Memory B cell (primary cell): ENCODE results near the gene ZAR1.

Experiments used
- ATAC-seq: fragments of 150-1000 bp; cut with Tn5 transposase; 2 replicates; pipeline ENCODE4 v1.10.0; 2021; ENCODE audit warnings: low read depth, mild to moderate bottlenecking, moderate library complexity
- DNase-seq, 2 donors: peaks; one replicate each; pipeline ENCODE4 v3.0.0; 2022; ENCODE audit warnings: low spot score in 2 of 2
- H3K27ac Mint-ChIP-seq: one replicate; pipeline ENCODE4 v1.8.0; 2022; ENCODE audit warnings: mild to moderate bottlenecking, moderate library complexity, mixed read lengths
- H3K27me3 Mint-ChIP-seq: one replicate; pipeline ENCODE4 v1.8.0; 2022; ENCODE audit warnings: mixed read lengths
- H3K36me3 Mint-ChIP-seq: one replicate; pipeline ENCODE4 v1.8.0; 2022; ENCODE audit warnings: mild to moderate bottlenecking, mixed read lengths
- H3K4me1 Mint-ChIP-seq: one replicate; pipeline ENCODE4 v1.8.0; 2022; ENCODE audit warnings: mixed read lengths
- H3K4me3 Mint-ChIP-seq: one replicate; pipeline ENCODE4 v1.8.0; 2022; ENCODE audit warnings: mild to moderate bottlenecking, moderate library complexity, mixed read lengths
- H3K9me3 Mint-ChIP-seq: one replicate; pipeline ENCODE4 v1.8.0; 2022; ENCODE audit warnings: mixed read lengths

Gene ZAR1

GRCh38 chr4:48475770-48476169 lies 14.3 kb upstream of the ZAR1 start:
- no peak overlapping the region for H3K27ac Mint-ChIP-seq
- H3K9me3 Mint-ChIP-seq = no peaks in the 10 kb centered on the region
- H3K36me3 Mint-ChIP-seq = no peaks in the 10 kb centered on the region
- H3K4me3 Mint-ChIP-seq = no peak overlapping the region
- DNase-seq (no peak), ATAC-seq (no peak)
- no peaks in the 10 kb centered on the region for H3K4me1 Mint-ChIP-seq
- peaks cover 3% of the 10 kb centered on the region for H3K27me3 Mint-ChIP-seq

- Mint-ChIP-seq H3K9me3 (no peaks in the 10 kb centered on the region), H3K4me1 (no peaks in the 10 kb centered on the region), H3K27me3 (peaks cover 6% of the 10 kb centered on the region), H3K4me3 (no peak overlapping the region), H3K27ac (no peak overlapping the region), H3K36me3 (no peaks in the 10 kb centered on the region)
- DNase-seq = no peak
- ATAC-seq = no peak
Measured at GRCh38 chr4:48478273-48478672, 11.8 kb upstream of the ZAR1 start.

- no peak for DNase-seq
- Mint-ChIP-seq H3K27me3 (peaks cover 16% of the 10 kb centered on the region), H3K4me3 (no peak overlapping the region), H3K36me3 (no peaks in the 10 kb centered on the region), H3K9me3 (no peaks in the 10 kb centered on the region), H3K27ac (no peak overlapping the region), H3K4me1 (peaks cover 9% of the 10 kb centered on the region)
- no peak for ATAC-seq
Measured at GRCh38 chr4:48481581-48481980, 8.5 kb upstream of the ZAR1 start.

GRCh38 chr4:48483006-48483776 lies 6.9 kb upstream of the ZAR1 start, which contains the start of gene SLC10A4:
TSS of gene SLC10A4 (plus strand) at chr4:48483343. CDS start at chr4:48483562, 219 bp downstream.
- DNase-seq = peak in 1 of 2 donors; percentile 23
- Mint-ChIP-seq H3K27ac (no peak within 1 kb of the TSS), H3K9me3 (no peaks in the 10 kb centered on the region)

GRCh38 chr4:48483777-48484493 lies 6.1 kb upstream of the ZAR1 start:
- H3K9me3 Mint-ChIP-seq = no peaks in the 10 kb centered on the region
- H3K4me3 Mint-ChIP-seq = peak overlapping the region; percentile 71
- DNase-seq (no peak), ATAC-seq (peak; percentile 22)
- H3K4me1 Mint-ChIP-seq = peaks cover 9% of the 10 kb centered on the region
- H3K27ac Mint-ChIP-seq = no peak overlapping the region
- H3K36me3 Mint-ChIP-seq = no peaks in the 10 kb centered on the region
- H3K27me3 Mint-ChIP-seq = peaks cover 25% of the 10 kb centered on the region

More at GRCh38 chr4:48483006-48483776, 6.9 kb upstream of the ZAR1 start, which contains the start of gene SLC10A4:
- peaks cover 9% of the 10 kb centered on the region for H3K4me1 Mint-ChIP-seq
- peak within 1 kb of the TSS; percentile 71 for H3K4me3 Mint-ChIP-seq
- H3K36me3 Mint-ChIP-seq = no peaks in the 10 kb centered on the region
- peaks cover 20% of the 10 kb centered on the region for H3K27me3 Mint-ChIP-seq
- ATAC-seq = peak; percentile 38

- Mint-ChIP-seq H3K4me3 (peak overlapping the region; percentile 71), H3K9me3 (no peaks in the 10 kb centered on the region), H3K4me1 (peaks cover 9% of the 10 kb centered on the region), H3K27ac (no peak overlapping the region), H3K27me3 (peaks cover 25% of the 10 kb centered on the region), H3K36me3 (no peaks in the 10 kb centered on the region)
- DNase-seq = no peak
- ATAC-seq = no peak
Measured at GRCh38 chr4:48484494-48485168, 5.4 kb upstream of the ZAR1 start.

- Mint-ChIP-seq H3K9me3 (no peaks in the 10 kb centered on the region), H3K36me3 (no peaks in the 10 kb centered on the region), H3K27me3 (peaks cover 16% of the 10 kb centered on the region), H3K27ac (peak overlapping the region; percentile 63), H3K4me1 (peaks cover 4% of the 10 kb centered on the region), H3K4me3 (peak overlapping the region; percentile 67)
- no peak for ATAC-seq
- no peak for DNase-seq
Measured at GRCh38 chr4:48489683-48490011, 405 bp upstream of the ZAR1 start.

GRCh38 chr4:48490680-48491513 lies 845 bp downstream of the ZAR1 start:
- no peak overlapping the region for H3K27ac Mint-ChIP-seq
- H3K4me1 Mint-ChIP-seq = no peaks in the 10 kb centered on the region
- H3K36me3 Mint-ChIP-seq = no peaks in the 10 kb centered on the region
- H3K4me3 Mint-ChIP-seq = peak overlapping the region; percentile 24
- DNase-seq = no peak
- no peaks in the 10 kb centered on the region for H3K9me3 Mint-ChIP-seq
- ATAC-seq = peak; percentile 58
- H3K27me3 Mint-ChIP-seq = peaks cover 10% of the 10 kb centered on the region

- peaks cover 10% of the 10 kb centered on the region for H3K27me3 Mint-ChIP-seq
- no peak for DNase-seq
- no peak overlapping the region for H3K27ac Mint-ChIP-seq
- no peaks in the 10 kb centered on the region for H3K4me1 Mint-ChIP-seq
- H3K36me3 Mint-ChIP-seq = peaks cover 2% of the 10 kb centered on the region
- peak overlapping the region; percentile 24 for H3K4me3 Mint-ChIP-seq
- no peaks in the 10 kb centered on the region for H3K9me3 Mint-ChIP-seq
- ATAC-seq = no peak
Measured at GRCh38 chr4:48491514-48492176, 1.6 kb downstream of the ZAR1 start.

- H3K36me3 Mint-ChIP-seq = peaks cover 2% of the 10 kb centered on the region
- DNase-seq (no peak), ATAC-seq (no peak)
- H3K27ac Mint-ChIP-seq = no peak overlapping the region
- no peak overlapping the region for H3K4me3 Mint-ChIP-seq
- no peaks in the 10 kb centered on the region for H3K9me3 Mint-ChIP-seq
- peaks cover 3% of the 10 kb centered on the region for H3K27me3 Mint-ChIP-seq
- no peaks in the 10 kb centered on the region for H3K4me1 Mint-ChIP-seq
Measured at GRCh38 chr4:48493452-48494100, 3.5 kb downstream of the ZAR1 start.

GRCh38 chr4:48495941-48496340 lies 5.9 kb downstream of the ZAR1 start:
- Mint-ChIP-seq H3K4me3 (no peak overlapping the region), H3K9me3 (no peaks in the 10 kb centered on the region), H3K36me3 (peaks cover 13% of the 10 kb centered on the region), H3K4me1 (no peaks in the 10 kb centered on the region), H3K27me3 (no peaks in the 10 kb centered on the region), H3K27ac (peak overlapping the region; percentile 58)
- DNase-seq (no peak), ATAC-seq (no peak)

GRCh38 chr4:48498895-48499294 lies 8.8 kb downstream of the ZAR1 start:
- no peak overlapping the region for H3K27ac Mint-ChIP-seq
- H3K36me3 Mint-ChIP-seq = peaks cover 20% of the 10 kb centered on the region
- ATAC-seq (no peak), DNase-seq (no peak)
- no peaks in the 10 kb centered on the region for H3K4me1 Mint-ChIP-seq
- no peak overlapping the region for H3K4me3 Mint-ChIP-seq
- no peaks in the 10 kb centered on the region for H3K9me3 Mint-ChIP-seq
- no peaks in the 10 kb centered on the region for H3K27me3 Mint-ChIP-seq

- peaks cover 20% of the 10 kb centered on the region for H3K36me3 Mint-ChIP-seq
Measured at GRCh38 chr4:48499551-48500066, 9.6 kb downstream of the ZAR1 start.

More at GRCh38 chr4:48499551-48500066, 9.6 kb downstream of the ZAR1 start:
- no peaks in the 10 kb centered on the region for H3K27me3 Mint-ChIP-seq
- no peak overlapping the region for H3K27ac Mint-ChIP-seq
- DNase-seq (no peak), ATAC-seq (no peak)
- H3K4me3 Mint-ChIP-seq = no peak overlapping the region
- H3K9me3 Mint-ChIP-seq = no peaks in the 10 kb centered on the region
- no peaks in the 10 kb centered on the region for H3K4me1 Mint-ChIP-seq
